NCI-H510A (cell line): Measurements from ENCODE around the gene CHL1.

Experiments used
- DNase-seq: peaks from one replicate; lab custom pipeline; 2025; lab: John Stamatoyannopoulos, UW

CHL1 gene

DNA sequence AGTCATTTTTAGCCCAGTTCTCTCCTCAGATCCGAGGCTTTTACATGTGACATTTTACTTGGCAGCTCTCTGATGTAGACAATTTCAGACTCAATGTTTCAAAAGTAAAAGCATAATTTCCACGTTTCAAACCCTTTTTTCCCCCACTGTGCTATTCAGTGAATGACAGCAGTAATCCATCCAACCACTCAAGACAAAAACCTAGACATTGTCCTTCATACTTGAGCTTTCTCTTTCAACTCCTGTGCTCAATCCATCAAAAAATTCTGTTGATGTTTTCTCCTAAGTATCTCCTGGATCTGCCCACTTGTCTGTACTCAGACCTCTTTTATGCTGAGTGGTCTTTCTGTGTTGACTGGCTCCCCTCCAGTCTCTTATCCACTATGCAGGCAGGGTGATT lies 214.7 kb downstream of the CHL1 start:
- DNase-seq, result no peak

DNA sequence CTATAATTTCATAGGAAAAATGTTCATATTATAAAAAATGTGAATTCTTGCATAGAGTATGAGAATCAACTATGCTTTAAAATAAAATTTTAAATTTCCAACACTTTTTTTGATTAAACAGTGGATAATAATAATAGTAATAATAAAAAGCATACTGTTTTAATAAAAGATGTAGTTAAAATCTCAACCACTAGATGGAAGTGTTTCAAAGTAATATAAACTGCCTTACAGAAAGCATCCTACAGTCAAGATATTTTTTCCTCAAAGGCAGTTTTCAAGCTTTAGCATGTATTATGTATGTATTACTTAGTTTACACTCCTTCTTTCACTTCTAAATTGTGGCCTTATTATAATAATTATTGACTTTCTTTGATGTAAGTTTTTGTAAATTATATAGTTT lies 217.5 kb downstream of the CHL1 start:
- DNase-seq, result no peak

DNA sequence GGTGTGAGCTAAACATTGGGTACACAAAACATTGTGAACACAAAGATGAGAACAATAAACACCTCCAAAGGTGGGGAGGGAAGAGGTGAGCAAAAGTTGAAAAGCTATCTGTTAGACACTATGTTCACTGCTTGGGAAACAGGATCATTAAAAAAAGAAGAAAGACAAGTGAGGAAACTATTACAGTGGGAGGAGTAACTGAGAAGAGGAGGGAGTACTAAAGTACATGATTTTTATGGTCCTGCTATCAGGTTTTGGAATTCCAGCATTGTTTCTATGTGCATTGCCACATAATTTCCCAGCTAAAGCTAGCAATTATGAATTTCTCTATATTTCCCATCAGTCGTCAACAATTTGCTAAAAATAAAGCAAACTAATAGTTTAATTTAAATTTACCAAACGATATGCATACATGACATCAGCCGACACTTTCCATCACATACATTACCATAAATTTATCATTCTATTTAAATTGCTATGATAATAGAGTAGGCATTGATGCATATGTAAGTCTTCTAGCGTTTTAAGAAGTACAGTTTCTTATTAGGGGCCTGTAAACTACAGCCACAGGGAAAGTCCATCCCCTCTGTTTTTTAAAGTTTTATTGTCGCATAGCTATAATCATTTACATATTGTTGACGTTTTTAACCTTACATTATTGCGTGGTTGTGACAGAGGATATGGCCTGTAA lies 221.8 kb downstream of the CHL1 start:
- DNase-seq, result no peak

DNA sequence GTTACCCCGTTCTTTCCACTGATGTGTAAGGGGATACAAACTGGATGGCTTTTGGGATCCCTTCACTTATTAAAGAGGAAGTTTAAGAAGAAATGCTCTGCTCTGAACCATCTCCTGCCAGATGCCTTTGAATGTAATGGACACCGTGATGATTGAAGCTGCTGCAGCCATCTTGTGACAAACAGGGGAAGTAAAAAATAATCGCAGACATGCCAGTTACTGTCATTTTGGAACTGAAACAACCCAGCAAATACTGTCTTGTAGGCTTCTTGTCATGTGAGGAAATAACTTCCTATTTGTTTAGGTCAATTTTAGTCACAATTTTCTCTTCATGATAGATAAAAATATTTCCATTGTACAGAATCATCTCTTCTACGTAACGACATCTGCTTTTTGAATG lies 224.0 kb downstream of the CHL1 start:
- no peak for DNase-seq

DNA sequence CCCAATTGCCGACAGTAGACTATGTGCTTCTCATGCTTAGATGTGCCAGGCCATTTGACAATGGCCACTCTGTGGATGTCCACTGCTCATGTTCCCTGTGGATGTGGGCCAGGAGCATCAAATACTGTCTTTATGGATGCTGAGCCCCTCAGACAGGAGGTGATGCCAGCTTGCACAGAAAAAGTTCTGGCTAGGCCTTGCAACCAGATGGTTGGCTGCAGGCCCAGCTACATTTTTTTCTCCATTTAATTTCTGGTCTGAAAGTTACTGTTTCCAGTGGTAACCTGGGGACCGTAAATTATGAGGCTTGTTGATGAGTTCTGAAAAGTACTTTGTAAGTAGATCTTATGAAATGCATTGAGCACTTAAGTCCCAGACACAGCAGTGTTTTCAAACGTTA lies 228.5 kb downstream of the CHL1 start:
- DNase-seq, result no peak

DNA sequence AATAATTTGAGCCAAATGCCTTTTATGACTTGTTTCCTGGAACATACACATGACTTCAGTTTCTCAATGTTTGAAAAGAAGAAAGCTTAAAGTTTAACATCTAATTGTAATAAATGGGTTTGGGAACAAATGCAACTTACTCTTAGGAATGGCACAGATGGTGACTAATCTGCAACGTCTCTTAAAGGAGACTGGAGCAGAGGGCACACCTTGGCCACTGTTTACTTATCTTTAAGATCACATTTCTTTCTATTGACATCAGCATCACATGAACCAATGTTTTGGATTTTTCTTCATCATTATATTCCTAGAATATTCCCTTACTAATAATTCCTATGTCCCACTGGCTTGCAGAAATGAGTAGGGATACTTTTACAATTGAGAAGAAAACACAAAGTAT lies 229.5 kb downstream of the CHL1 start:
- DNase-seq, result no peak

DNA sequence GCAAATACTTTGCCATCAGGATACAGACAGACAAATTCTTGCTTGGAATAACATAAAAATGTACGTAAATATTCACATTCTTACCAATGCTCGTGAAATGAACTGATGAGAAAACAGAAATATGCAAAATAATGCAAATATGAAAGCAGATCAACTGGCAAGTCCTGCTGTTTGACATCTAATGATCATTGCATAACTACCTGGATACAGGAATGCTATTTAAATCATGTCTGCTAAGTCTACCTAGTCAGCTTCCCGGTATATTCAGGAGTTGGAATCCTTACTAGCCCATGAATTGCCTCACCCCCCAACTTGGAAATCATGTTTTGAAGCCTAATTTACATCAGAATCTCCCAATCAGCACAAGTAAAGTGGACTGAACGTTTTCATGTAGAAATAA lies 230.6 kb downstream of the CHL1 start:
- DNase-seq, result no peak

DNA sequence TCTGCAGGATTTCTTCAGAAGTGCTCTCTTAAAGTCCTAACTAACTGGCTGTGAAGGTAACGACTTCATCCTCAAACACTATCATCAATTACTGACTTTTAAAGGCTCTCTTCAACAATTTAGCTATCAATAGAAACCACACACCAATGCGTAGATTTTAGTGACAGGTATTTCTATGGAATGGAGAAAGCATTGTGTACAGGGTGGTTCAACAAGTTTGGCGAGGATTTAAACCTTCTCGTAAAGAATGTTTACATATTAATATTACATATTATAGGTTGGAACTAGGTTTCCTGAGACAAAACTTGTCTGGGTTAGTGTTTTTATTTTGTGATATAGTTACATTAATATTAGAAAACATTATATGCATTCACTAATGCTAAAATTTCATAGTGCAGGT lies 233.6 kb downstream of the CHL1 start:
- no peak for DNase-seq

DNA sequence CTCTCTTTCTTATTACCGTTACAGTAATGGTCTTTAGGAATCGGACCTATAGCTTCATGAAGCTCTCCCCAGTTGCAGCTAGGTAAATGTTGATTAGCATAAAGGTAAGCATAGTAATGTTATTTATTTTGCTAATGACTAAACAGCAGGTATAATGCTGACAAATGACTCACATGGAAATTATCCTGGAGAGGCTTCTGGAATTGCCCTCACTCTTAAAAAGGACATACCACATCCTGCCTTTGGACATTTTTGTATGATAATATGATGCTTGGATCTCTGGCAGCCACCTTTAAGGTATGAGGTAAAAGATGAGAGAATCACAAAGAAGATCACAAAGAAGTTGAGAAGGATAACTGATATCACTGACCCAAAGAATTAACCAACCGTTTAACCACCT lies 238.6 kb downstream of the CHL1 start:
- DNase-seq, result no peak

DNA sequence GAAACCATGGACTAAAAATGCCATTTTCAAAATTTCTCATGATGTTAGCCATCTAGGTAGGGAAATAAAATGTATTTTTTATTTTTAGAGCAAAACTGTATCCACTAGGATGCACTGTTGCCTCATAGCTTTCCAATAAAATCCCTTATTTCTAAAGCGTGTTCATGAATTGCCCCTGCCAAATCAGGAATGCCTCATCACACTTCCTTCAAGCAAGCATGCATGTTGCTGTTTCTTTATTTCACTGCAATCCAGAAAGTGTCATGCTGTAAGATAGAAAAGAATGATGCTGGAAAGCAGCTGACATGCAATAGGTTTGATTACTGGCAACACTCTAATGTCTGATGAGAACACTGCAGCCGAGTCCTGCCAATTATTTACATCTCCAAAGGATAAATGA lies 239.5 kb downstream of the CHL1 start:
- no peak for DNase-seq

DNA sequence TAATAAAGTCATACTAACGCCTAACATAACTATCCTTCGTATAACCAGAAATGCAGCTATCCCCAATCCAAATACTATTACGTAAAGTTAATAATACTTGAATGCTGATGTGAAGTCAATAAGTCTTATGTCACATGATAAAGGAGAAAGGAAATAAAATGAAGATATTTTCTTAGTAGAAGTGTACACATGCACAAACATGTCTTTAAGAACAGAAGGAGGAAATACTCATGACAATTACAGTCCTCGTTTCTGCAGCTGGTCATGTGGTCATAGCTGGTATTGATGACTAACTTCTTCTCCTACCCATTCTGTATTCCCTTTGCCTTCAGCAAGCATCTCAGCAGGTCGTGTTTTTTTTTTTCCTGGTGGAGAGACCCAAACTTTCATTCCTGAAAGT lies 244.3 kb downstream of the CHL1 start:
- DNase-seq, result no peak

DNA sequence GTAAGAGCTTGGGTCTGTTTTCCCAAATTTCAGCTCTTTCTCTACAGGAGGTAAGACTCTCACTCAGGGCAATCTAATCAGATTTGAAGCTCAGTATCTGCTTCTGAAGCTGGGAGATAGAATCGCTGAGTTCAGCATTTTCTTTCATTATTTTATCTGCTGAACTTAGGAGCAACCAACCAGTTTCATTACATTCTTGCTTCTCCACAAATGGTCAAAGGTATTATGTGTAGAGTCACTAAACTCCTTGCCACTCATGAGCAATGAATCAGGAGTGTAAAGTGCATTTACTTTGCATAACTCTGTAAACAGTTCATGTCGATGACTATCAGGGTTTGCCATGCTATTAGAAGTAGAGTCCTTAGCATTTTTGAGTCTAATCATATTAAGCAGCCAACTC lies 249.4 kb downstream of the CHL1 start:
- no peak for DNase-seq

DNA sequence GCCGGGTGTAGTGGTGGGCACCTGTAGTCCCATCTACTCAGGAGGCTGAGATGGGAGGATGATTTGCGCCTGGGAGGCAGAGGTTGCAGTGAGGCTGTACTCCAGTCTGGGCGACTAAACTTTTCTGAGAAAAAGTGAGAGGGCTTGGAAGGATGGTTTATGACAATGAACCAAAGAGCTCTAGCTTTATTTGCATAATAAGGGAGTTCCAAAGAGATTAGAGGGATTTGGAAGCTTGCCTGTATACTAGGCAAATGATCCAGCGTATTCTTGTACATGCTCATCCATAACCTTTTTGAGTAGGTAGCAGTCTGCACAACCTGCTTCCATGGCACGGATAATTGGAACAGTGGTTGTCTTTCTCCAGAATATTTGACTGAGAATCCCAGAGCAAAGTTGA lies 251.1 kb downstream of the CHL1 start:
- DNase-seq, result no peak

DNA sequence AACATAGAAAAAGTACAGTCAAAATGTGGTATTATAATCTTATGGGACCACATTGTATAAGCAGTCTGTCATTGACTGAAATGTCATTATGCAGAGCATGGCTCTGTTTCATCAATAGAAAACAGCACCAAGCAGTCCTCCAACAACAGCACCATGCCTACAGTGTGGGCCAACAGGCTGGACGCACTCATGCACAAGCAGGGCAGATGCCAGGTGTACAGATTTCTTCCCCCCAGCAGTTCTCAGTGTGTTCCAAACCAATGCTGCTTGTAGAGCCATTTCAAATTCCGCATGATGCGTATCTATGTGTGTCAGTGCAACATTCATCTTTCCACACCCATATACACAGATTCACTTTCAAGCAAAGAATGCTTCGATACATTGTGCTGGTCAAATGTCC lies 253.1 kb downstream of the CHL1 start:
- no peak for DNase-seq

DNA sequence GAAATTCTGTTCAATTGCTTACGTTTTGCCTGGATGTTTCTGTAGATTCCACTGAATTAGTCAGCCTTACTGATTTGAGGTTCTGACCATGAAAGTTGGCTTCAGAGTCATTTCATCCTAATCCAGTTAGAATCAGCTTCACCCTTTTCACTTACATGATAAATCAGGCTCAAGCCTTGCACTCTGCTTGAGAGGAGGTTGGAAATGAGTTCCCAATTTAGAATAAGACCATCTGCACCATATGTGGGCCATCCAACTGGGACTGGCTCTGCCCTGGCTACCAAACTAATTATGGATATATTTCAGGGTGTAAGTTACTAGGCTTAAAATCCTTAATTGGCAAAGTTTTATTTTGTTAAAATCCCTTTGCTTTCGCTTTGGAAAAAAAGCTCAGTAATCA lies 255.7 kb downstream of the CHL1 start:
- no peak for DNase-seq

DNA sequence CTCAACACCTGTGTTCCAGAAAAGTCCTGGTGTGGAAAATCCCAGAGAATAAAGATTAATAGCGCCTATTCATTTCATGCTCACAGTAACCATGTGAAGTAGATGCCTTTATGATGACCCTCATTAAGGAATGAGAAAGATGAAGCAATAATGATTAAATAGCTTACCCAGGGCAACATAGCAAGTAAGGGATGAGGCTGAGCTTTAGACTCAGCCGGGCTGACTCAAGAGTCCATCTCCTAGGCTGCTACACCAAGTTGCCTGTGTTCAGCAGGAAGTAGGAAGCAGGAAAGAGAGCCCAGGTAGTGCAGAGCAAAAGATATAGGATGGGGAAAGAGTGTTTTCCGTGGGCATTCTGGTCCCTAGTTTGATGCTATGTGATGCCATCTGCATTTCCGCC lies 256.5 kb downstream of the CHL1 start:
- DNase-seq, result no peak

DNA sequence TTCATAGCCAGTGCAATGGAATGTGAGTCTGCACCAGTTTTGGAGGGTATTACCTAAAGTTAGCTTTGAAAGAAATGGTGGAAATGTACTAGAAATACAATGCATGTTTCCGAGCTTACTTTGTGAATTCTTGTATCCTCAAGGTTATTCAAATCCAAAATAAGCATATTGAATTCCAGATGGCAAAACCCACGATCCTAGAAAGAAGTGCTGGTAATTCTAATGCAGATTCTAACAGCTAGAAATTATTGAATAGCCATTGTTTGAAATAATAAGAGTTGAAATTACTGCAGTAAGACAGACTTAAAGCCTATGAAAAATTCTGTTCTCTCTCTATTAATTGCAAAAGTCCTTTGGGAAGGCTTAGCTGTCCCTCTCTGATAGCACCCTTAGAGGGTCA lies 258.4 kb downstream of the CHL1 start:
- DNase-seq, result no peak

DNA sequence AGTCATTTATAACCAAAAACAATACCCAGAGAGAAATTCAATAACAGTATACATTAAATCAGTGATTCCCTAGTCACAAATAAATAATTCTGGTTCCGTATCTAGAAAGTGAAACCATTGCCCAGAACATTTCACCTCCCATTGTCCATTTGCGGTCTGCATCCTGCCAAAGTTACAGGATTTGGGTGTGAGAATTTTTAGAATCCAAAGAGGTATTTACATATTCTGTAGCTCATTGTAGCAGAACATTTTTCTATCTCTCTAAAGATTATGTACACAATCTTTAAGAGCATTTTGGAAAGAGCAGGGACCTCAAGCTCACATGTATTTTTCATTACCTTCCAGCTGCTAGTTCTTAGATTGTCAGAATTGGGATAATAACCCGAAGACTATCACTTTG lies 261.6 kb downstream of the CHL1 start:
- no peak for DNase-seq

DNA sequence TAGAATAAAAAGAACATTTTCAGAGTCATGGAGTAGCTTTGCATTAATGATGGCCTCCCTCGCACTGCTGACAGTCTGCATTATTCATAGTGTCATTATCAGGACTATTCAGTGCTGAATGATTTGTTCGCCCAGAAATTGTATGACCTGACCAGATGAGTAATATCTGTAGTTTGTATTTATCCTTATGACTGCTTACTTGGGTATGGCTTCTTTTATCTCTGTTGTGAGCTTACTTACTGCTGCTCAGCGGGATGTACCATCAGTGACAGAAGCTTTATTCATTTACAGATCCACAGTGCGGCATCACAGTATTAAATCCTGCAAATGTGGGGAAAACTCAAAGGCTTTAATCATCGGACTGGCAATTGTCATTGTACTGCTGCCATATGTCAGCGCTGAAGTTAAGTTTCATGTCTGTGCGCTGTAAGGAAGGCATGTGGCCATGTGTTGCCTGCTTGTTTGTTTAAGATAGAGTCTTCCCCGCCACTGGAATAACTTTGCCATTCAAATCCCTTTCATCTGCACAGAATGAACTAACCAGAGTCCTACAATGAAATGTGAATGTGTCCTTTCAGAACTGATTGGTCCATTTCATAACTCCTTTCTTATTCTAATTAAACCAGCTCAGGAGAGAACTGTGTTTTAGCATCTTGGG lies 262.2 kb downstream of the CHL1 start:
- no peak for DNase-seq
